Body of pancreas (tissue), 4 donors: ENCODE results near the gene C11orf52. TPM values are rescaled to one million over a fixed set of nuclear protein-coding genes. Genes with fewer than 3 reads are reported as not detected.

ENCODE experiments used
- ATAC-seq: fragments of 150-250 bp; one replicate; pipeline ENCODE4 v1.9.1; 2016
- DNase-seq, 4 donors: peaks; one replicate each; pipeline ENCODE4 v3.0.0-alpha.2; 2019
- H3K27ac ChIP-seq, 4 donors: fragments of 200-600 bp; sonication (generic); 1 replicate in 3 of 4; 2 replicates in 1 of 4; pipeline versions ENCODE4 v1.5.1 to v1.6.1; 2016 to 2019; ENCODE audit warnings: mild to moderate bottlenecking in 1 of 4, mixed read lengths in 1 of 4, moderate library complexity in 1 of 4
- H3K27me3 ChIP-seq, 2 donors: fragments of 200-600 bp; sonication (generic); one replicate each; pipeline ENCODE4 v1.6.0; 2016; ENCODE audit warnings: mild to moderate bottlenecking in 1 of 2
- H3K36me3 ChIP-seq, 2 donors: fragments of 200-600 bp; sonication (generic); replicated peaks in 1 of 2; 2 replicates each; pipeline ENCODE4 v1.5.1; 2016; ENCODE audit warnings: low read depth in 2 of 2; ENCODE audit not compliant: insufficient read depth in 1 of 2
- H3K4me1 ChIP-seq: fragments of 200-600 bp; sonication (generic); one replicate; pipeline ENCODE4 v1.6.0; 2016
- H3K4me3 ChIP-seq, 2 donors: fragments of 200-600 bp; sonication (generic); 1 replicate in 1 of 2; 2 replicates in 1 of 2; pipeline ENCODE4 v1.5.1; 2016 to 2019
- H3K9me3 ChIP-seq, 3 donors: fragments of 200-600 bp; sonication (generic); 1 replicate in 2 of 3; 2 replicates in 1 of 3; pipeline ENCODE4 v1.5.1; 2016
- CTCF ChIP-seq, 7 experiments: fragments of 450-650 bp in 4 of 7; fragments of 200-600 bp in 3 of 7; sonication (generic) in 3 of 7; IDR thresholded peaks; one replicate each; pipeline ENCODE4 v1.5.1; 2016 to 2019; ENCODE audit warnings: antibody characterized with exemption in 7 of 7
- POLR2A ChIP-seq, 3 donors: fragments of 450-650 bp; IDR thresholded peaks; one replicate each; pipeline ENCODE4 v1.6.1; 2016; ENCODE audit warnings: antibody characterized with exemption in 3 of 3, mild to moderate bottlenecking in 2 of 3
- WGBS, 2 donors: methylation state at CpG; one replicate each; pipeline ENCODE4 v1.1.5; 2017; 5-methylcytosine and 5-hydroxymethylcytosine counted together
- intact Hi-C: fragments of 100-400 bp; cut with DNase I; formaldehyde crosslinking; loops from one replicate; pipeline ENCODE4 v1.15.1; 2023
- total RNA-seq, 2 donors: library from RNA; depleted of rRNA; stranded (reverse); fragments of >200 nt; gene quantifications; one replicate each; pipeline ENCODE4 v1.1.0, GENCODE V29; 2016

The C11orf52 gene
- total RNA-seq, 2 donors from 2014 or later, result 4.6 to 14.8 TPM

- intact Hi-C loops, result no loop called here
- WGBS, 2 donors, result 24 to 41% methylated on average over 12 to 17 of the region's 17 CpGs
- no peak within 1 kb of the TSS for H3K4me3 ChIP-seq
- peak within 1 kb of the TSS; percentile 32 to 85 (median 74) for H3K27ac ChIP-seq
- H3K9me3 ChIP-seq, result no peaks in the 10 kb centered on the region
- DNase-seq (peak; percentile 63 to 76 (median 73)), ATAC-seq (peak; percentile 77)
- H3K4me1 ChIP-seq, result peaks cover 37% of the 10 kb centered on the region
- H3K27me3 ChIP-seq, result no peaks in the 10 kb centered on the region
- no peaks in the 10 kb centered on the region for H3K36me3 ChIP-seq
- TF ChIP-seq POLR2A (IDR thresholded peaks at IDR 0.05) (peak in 2 of 3 donors; percentile 46 to 48), CTCF (IDR thresholded peaks at IDR 0.05) (no peak)
Observed at GRCh38 chr11:111911563-111912401, 6.9 kb upstream of the C11orf52 start, which contains the start of gene CRYAB. Gene CRYAB (minus strand): TSS chr11:111911770. CDS start chr11:111911724, 46 bp downstream.

- H3K27me3 ChIP-seq, result no peaks in the 10 kb centered on the region
- 34 to 54% methylated on average over 3 to 17 of the region's 26 CpGs for WGBS, 2 donors
- H3K4me3 ChIP-seq, result no peak within 1 kb of the TSS
- DNase-seq (no peak), ATAC-seq (no peak)
- intact Hi-C loops, result no loop called here
- no peaks in the 10 kb centered on the region for H3K36me3 ChIP-seq
- TF ChIP-seq CTCF (IDR thresholded peaks at IDR 0.05) (no peak), POLR2A (IDR thresholded peaks at IDR 0.05) (no peak)
- H3K4me1 ChIP-seq, result peaks cover 38% of the 10 kb centered on the region
- no peaks in the 10 kb centered on the region for H3K9me3 ChIP-seq
- H3K27ac ChIP-seq, result peak within 1 kb of the TSS; percentile 59 to 85 (median 78)
Observed at GRCh38 chr11:111912535-111912934, 6.2 kb upstream of the C11orf52 start, which contains the start of gene HSPB2. Gene HSPB2 (plus strand): TSS chr11:111912734. CDS start chr11:111912830, 96 bp downstream.

GRCh38 chr11:111913031-111913861, 5.5 kb upstream of the C11orf52 start:
- no peaks in the 10 kb centered on the region for H3K9me3 ChIP-seq
- TF ChIP-seq CTCF (IDR thresholded peaks at IDR 0.05), result no peak
- no peak for TF ChIP-seq POLR2A (IDR thresholded peaks at IDR 0.05)
- WGBS, 2 donors, result 68 to 77% methylated on average over 18 to 23 of the region's 24 CpGs
- intact Hi-C loops, result no loop called here
- ATAC-seq (no peak), DNase-seq (no peak)
- H3K27ac ChIP-seq, result peak overlapping the region; percentile 59 to 85 (median 78)
- no peak overlapping the region for H3K4me3 ChIP-seq
- H3K36me3 ChIP-seq, result no peaks in the 10 kb centered on the region
- no peaks in the 10 kb centered on the region for H3K27me3 ChIP-seq
- peaks cover 45% of the 10 kb centered on the region for H3K4me1 ChIP-seq

GRCh38 chr11:111913997-111914396, 4.7 kb upstream of the C11orf52 start:
- ATAC-seq, result peak; percentile 39
- intact Hi-C loops, result no loop called here
- H3K27me3 ChIP-seq, result no peaks in the 10 kb centered on the region
- H3K27ac ChIP-seq, result peak overlapping the region; percentile 59 to 85 (median 78)
- TF ChIP-seq POLR2A (IDR thresholded peaks at IDR 0.05), result peak in 2 of 3 donors; percentile 49 to 52
- no peak for TF ChIP-seq CTCF (IDR thresholded peaks at IDR 0.05)
- peaks cover 48% of the 10 kb centered on the region for H3K4me1 ChIP-seq
- no peaks in the 10 kb centered on the region for H3K36me3 ChIP-seq
- peak in 3 of 4 donors; percentile 53 to 73 (median 58) for DNase-seq
- WGBS, 2 donors, result 33 to 47% methylated on average over 2 to 4 of the region's 4 CpGs
- H3K9me3 ChIP-seq, result no peaks in the 10 kb centered on the region
- H3K4me3 ChIP-seq, result no peak overlapping the region
